GM18861 (cell line): ENCODE results near the gene LACTB.

ENCODE experiments used
- ATAC-seq: cut with Tn5 transposase; IDR thresholded peaks from one replicate; pipeline ENCODE4 v1.9.1; 2021; ENCODE audit not compliant: unreplicated experiment

The LACTB gene

GRCh38 chr15:63166219-63166618, 44.6 kb downstream of the LACTB start:
- no peak for ATAC-seq

GRCh38 chr15:63169788-63170187, 48.1 kb downstream of the LACTB start:
- ATAC-seq, result no peak

- no peak for ATAC-seq
Measured at GRCh38 chr15:63172376-63172775, 50.7 kb downstream of the LACTB start.

GRCh38 chr15:63172851-63173451, 51.3 kb downstream of the LACTB start:
- ATAC-seq, result no peak

- no peak for ATAC-seq
Measured at GRCh38 chr15:63176302-63176701, 54.6 kb downstream of the LACTB start.

- no peak for ATAC-seq
Measured at GRCh38 chr15:63178034-63178433, 56.4 kb downstream of the LACTB start.

- ATAC-seq, result no peak
Measured at GRCh38 chr15:63180746-63181145, 59.1 kb downstream of the LACTB start.

GRCh38 chr15:63181648-63182047, 60.0 kb downstream of the LACTB start:
- no peak for ATAC-seq

GRCh38 chr15:63185206-63185605, 63.5 kb downstream of the LACTB start:
- ATAC-seq, result no peak

- no peak for ATAC-seq
Measured at GRCh38 chr15:63186065-63186464, 64.4 kb downstream of the LACTB start.

- no peak for ATAC-seq
Measured at GRCh38 chr15:63187589-63188226, 66.0 kb downstream of the LACTB start.

GRCh38 chr15:63188247-63188925, 66.7 kb downstream of the LACTB start:
- no peak for ATAC-seq

GRCh38 chr15:63188926-63189871, 67.5 kb downstream of the LACTB start, which contains the start of gene RAB8B:
Gene RAB8B, plus strand, starts transcription at chr15:63189606. Its CDS starts 19 bp downstream, at chr15:63189625.
- peak; percentile 42 for ATAC-seq

- ATAC-seq, result no peak
Measured at GRCh38 chr15:63189941-63190768, 68.5 kb downstream of the LACTB start.

GRCh38 chr15:63190769-63191649, 69.3 kb downstream of the LACTB start:
- ATAC-seq, result no peak
